BE2C (cell line): ENCODE data around the gene NOB1.

Experiments
- DNase-seq: peaks from one replicate; pipeline ENCODE4 v3.0.0-alpha.2; 2020
- H3K27me3 ChIP-seq: fragments of 250-450 bp; sonication (Bioruptor Pico); 2 replicates; pipeline ENCODE4 v1.5.1; 2020; ENCODE audit warnings: mild to moderate bottlenecking
- H3K36me3 ChIP-seq: fragments of 250-450 bp; sonication (Bioruptor Pico); 2 replicates; pipeline ENCODE4 v1.5.1; 2020; ENCODE audit warnings: mild to moderate bottlenecking
- H3K4me1 ChIP-seq: fragments of 250-450 bp; sonication (Bioruptor Pico); 2 replicates; pipeline ENCODE4 v1.5.1; 2020
- H3K4me3 ChIP-seq: 2 replicates; pipeline ENCODE4 v1.5.1; 2011; ENCODE audit warnings: low read depth, low read length
- H3K9me3 ChIP-seq: fragments of 250-450 bp; sonication (Bioruptor Pico); 2 replicates; pipeline ENCODE4 v1.5.1; 2020
- TF ChIP-seq, protein P1 (sequence below): IDR thresholded peaks from 2 replicates; pipeline ENCODE4 v1.5.1; 2012; ENCODE audit warnings: mild to moderate bottlenecking, low read depth, low read length

Gene NOB1

DNA sequence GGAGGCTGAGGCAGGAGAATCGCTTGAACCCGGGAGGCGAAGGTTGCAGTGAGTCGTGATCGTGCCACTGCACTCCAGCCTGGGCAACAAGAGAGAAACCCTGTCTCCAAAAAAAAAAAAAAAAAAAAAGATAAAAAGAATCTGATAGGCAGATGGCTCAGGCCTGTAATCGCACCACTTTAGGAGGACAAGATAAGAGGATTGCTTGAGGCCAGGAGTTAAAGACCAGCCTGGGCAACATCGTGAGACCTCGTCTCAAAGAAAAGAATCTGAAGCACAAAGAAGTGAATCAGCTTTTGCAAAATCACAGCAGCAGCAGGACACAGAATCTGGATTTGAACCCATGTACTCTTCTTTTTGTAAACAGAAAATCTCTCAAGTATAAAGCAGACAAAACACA is 7.6 kb downstream of the NOB1 start:
- H3K9me3 ChIP-seq: no peaks in the 10 kb centered on the region
- peaks cover 3% of the 10 kb centered on the region for H3K4me1 ChIP-seq
- H3K27me3 ChIP-seq: no peaks in the 10 kb centered on the region
- no peak for DNase-seq
- TF ChIP-seq, protein P1, sequence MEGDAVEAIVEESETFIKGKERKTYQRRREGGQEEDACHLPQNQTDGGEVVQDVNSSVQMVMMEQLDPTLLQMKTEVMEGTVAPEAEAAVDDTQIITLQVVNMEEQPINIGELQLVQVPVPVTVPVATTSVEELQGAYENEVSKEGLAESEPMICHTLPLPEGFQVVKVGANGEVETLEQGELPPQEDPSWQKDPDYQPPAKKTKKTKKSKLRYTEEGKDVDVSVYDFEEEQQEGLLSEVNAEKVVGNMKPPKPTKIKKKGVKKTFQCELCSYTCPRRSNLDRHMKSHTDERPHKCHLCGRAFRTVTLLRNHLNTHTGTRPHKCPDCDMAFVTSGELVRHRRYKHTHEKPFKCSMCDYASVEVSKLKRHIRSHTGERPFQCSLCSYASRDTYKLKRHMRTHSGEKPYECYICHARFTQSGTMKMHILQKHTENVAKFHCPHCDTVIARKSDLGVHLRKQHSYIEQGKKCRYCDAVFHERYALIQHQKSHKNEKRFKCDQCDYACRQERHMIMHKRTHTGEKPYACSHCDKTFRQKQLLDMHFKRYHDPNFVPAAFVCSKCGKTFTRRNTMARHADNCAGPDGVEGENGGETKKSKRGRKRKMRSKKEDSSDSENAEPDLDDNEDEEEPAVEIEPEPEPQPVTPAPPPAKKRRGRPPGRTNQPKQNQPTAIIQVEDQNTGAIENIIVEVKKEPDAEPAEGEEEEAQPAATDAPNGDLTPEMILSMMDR: no peak
- H3K36me3 ChIP-seq: peaks cover 90% of the 10 kb centered on the region
- no peak overlapping the region for H3K4me3 ChIP-seq

DNA sequence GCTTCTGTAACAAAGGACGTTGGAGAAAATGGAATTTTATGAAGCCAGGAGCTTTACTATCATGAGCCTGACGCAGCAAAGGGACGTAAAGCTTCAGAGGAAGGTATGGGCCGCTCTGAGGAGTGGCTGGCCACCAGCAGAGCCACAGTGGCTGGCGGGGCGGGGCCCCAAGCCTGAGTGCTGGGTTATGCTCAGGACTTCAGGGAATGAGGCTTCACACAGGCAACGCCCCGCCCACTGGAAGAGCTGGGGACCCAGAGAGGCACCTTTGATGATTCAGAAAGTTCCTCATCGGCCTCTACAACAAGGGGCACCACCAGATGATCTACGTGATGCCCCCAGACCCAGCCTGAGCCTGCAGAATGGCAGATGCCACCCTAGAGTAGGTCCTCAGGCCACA is 8.8 kb downstream of the NOB1 start:
- Histone ChIP-seq H3K36me3 (peaks cover 94% of the 10 kb centered on the region), H3K4me1 (peaks cover 3% of the 10 kb centered on the region), H3K9me3 (no peaks in the 10 kb centered on the region), H3K27me3 (no peaks in the 10 kb centered on the region), H3K4me3 (no peak overlapping the region)
- TF ChIP-seq, protein P1: no peak
- DNase-seq: no peak

DNA sequence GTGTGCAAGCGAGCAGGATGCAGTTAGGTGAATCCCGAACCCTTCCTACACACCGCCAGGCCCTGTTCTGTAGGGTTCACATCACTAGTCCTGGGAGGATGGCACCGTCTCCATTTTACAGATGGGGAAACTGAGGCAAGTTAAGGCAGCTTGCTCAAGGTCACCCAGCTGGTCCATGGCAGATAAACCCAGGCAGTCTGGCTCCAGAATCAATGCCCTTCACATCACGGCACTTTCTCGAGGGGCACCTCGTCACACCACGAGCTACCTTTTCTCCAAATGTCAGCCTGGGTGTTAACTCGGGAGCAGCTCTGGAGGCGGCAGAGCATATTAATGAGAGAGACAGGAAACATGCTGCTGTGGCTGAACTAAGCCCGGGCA is 9.5 kb downstream of the NOB1 start:
- DNase-seq: no peak
- Histone ChIP-seq H3K9me3 (no peaks in the 10 kb centered on the region), H3K4me1 (peaks cover 3% of the 10 kb centered on the region), H3K4me3 (no peak overlapping the region), H3K27me3 (no peaks in the 10 kb centered on the region), H3K36me3 (peaks cover 92% of the 10 kb centered on the region)
- TF ChIP-seq, protein P1: no peak

DNA sequence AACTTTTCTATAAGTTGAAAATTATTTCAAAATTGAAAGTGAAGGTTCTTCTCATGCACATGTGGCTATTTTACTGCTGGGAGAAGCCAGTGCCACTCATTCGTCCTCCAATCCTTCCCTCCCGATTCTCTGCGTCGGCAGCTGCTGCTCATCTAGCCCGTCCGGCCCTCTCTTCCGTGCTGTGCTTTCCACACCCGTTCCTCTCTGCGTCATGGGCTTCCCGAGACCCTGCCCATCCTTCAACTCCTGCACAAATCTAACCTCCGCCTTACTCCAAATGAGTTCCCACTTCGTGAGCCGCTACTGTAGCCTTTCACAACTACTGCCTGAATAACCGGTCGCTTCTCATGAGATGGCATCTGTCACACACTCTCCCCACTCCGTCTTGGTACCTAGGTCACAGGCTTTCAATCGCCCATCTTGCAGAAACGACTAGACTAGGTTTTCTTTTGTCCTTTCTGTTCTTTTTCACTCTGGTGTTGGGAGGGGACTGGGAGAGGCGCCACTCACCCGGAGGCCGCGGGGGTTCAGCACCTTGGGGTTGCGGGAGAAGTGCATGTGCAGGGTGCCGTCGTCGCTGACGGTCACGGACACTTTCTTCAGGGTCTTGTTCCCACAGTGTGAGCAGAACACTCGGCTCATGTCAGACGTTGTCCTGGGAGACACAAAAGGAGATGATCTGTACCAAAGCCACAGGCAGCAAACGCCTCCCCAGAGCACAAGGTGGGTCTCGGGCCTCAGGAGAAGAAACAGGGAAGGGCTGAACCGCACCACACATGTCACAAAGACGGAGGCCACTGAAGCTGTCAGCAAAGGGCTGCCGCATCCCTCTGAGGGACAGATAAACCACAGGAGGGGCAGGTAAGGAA is 10.1 kb downstream of the NOB1 start:
- H3K27me3 ChIP-seq: no peaks in the 10 kb centered on the region
- H3K4me1 ChIP-seq: peaks cover 3% of the 10 kb centered on the region
- TF ChIP-seq, protein P1: no peak
- H3K36me3 ChIP-seq: peaks cover 96% of the 10 kb centered on the region
- DNase-seq: no peak
- H3K4me3 ChIP-seq: no peak overlapping the region
- H3K9me3 ChIP-seq: no peaks in the 10 kb centered on the region

DNA sequence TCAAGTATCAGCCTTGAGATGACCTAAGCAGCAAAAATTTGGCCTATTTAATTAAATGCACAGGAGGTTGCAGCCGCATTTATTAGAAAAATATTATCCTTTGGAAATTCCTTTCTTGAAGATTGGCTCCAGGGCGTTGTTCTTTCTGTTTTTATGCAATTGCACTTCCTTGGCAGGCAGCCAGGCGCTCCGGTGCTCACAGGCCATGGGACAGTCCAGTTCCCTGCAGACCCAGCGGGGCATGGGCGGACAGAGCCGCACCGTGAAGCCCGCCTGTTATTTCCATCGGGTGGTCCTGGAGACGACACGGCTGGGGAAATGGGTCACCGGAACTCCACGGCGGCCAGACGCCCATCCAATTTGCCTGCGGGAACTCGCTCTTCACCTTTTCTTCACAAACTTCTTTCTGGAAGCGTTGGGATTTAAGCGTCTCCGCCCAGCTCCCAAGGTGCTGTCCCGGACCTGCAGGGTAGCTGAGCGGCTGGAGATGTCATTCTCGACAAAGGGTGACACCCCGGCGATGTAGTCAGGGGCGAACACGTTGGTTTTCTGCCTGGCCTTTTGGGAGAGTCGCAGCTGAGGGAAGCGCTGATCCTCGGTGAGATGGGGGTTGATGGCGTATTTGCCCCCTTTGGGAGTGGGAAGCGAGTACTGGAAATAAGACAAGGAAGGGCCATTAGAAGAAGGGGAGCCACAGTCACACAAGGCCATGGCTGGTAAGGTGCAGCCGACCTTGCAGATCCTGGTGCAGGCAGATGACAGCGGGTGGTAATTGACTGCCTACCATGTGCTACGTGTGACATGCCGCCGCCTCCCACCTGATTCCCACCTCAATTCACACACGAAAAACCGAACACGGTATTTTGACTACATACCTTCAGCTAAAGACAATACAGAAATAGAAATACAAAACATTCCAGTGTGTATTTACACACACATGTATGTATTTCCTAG is 12.5 kb downstream of the NOB1 start:
- DNase-seq: peak; percentile 74
- Histone ChIP-seq H3K9me3 (no peaks in the 10 kb centered on the region), H3K4me3 (no peak overlapping the region), H3K4me1 (peaks cover 3% of the 10 kb centered on the region), H3K36me3 (peaks cover 72% of the 10 kb centered on the region), H3K27me3 (no peaks in the 10 kb centered on the region)
- TF ChIP-seq, protein P1: no peak
